ENCODE measurements around the gene MGRN1. TPM values are rescaled to one million over a fixed set of nuclear protein-coding genes. Genes with fewer than 3 reads are reported as not detected.

The MGRN1 gene
- total RNA-seq, 1 experiment from 2014 or later, result 54.6 TPM

- peak overlapping the region; percentile 99 for H3K27ac ChIP-seq (ENCODE audit: low read depth, low read length, poor library complexity, severe bottlenecking)
- intact Hi-C loops (cut with micrococcal nuclease; ENCODE audit: unreplicated experiment), result no loop called here
- BruUV-seq (replicated peaks), result no TSS peak
- H3K27me3 ChIP-seq (replicated peaks; ENCODE audit: insufficient read depth, low read depth, low read length, poor library complexity), result no peaks in the 10 kb centered on the region
- no peak for TF ChIP-seq CTCF (conservative IDR thresholded peaks at IDR 0.05; ENCODE audit: low read depth, low read length)
- TF ChIP-seq EZH2 (IDR thresholded peaks at IDR 0.05; ENCODE audit: borderline replicate concordance, low read depth, low read length, poor library complexity, severe bottlenecking), result no peak
- H3K9me3 ChIP-seq (ENCODE audit: low read depth, low read length, poor library complexity, severe bottlenecking), result no peaks in the 10 kb centered on the region
- DNase-seq (ENCODE audit: low spot score), result peak; percentile 48
- ChIA-PET CTCF (no interaction called here), POLR2A (ENCODE audit: low non-redundant PET) (no interaction called here)
- peaks cover 20% of the 10 kb centered on the region for H3K4me1 ChIP-seq (ENCODE audit: insufficient read depth, low read length, poor library complexity, severe bottlenecking)
- peak overlapping the region; percentile 95 for H3K4me3 ChIP-seq (ENCODE audit: low read depth, low read length, poor library complexity, severe bottlenecking)
- H3K36me3 ChIP-seq (ENCODE audit: insufficient read depth, low read length, poor library complexity, severe bottlenecking), result no peaks in the 10 kb centered on the region
Measured at GRCh38 chr16:4613636-4614570, 10.7 kb upstream of the MGRN1 start.

- peak; percentile 93 for DNase-seq (ENCODE audit: low spot score)
- Histone ChIP-seq H3K4me3 (ENCODE audit: low read depth, low read length, poor library complexity, severe bottlenecking) (peak within 1 kb of the TSS; percentile 95), H3K9me3 (ENCODE audit: low read depth, low read length, poor library complexity, severe bottlenecking) (no peaks in the 10 kb centered on the region), H3K36me3 (ENCODE audit: insufficient read depth, low read length, poor library complexity, severe bottlenecking) (no peaks in the 10 kb centered on the region), H3K4me1 (ENCODE audit: insufficient read depth, low read length, poor library complexity, severe bottlenecking) (peaks cover 20% of the 10 kb centered on the region), H3K27ac (ENCODE audit: low read depth, low read length, poor library complexity, severe bottlenecking) (peak within 1 kb of the TSS; percentile 99), H3K27me3 (replicated peaks; ENCODE audit: insufficient read depth, low read depth, low read length, poor library complexity) (no peaks in the 10 kb centered on the region)
- BruUV-seq (replicated peaks), result no TSS peak
- intact Hi-C loops (cut with micrococcal nuclease; ENCODE audit: unreplicated experiment), result no loop called here
- no peak for TF ChIP-seq EZH2 (IDR thresholded peaks at IDR 0.05; ENCODE audit: borderline replicate concordance, low read depth, low read length, poor library complexity, severe bottlenecking)
- no peak for TF ChIP-seq CTCF (conservative IDR thresholded peaks at IDR 0.05; ENCODE audit: low read depth, low read length)
- CTCF ChIA-PET, result no interaction called here
- POLR2A ChIA-PET (ENCODE audit: low non-redundant PET), result no interaction called here
Measured at GRCh38 chr16:4614571-4615383, 9.8 kb upstream of the MGRN1 start, which contains the start of gene UBALD1. TSS of gene UBALD1 (minus strand) at chr16:4614888. CDS start at chr16:4614797, 91 bp downstream.

GRCh38 chr16:4615384-4616046 lies 9.1 kb upstream of the MGRN1 start:
- ChIA-PET CTCF (interaction anchor here (0.6 to 0.7 kb wide), 3 partner anchors 32 to 288 kb away, joined by 3 to 10 read pairs (median 8); no protein-coding TSS in a partner anchor), POLR2A (ENCODE audit: low non-redundant PET) (interaction anchor here (0.6 to 0.7 kb wide), 3 partner anchors 11 to 747 kb away, joined by 3 to 9 read pairs (median 4); no protein-coding TSS in a partner anchor)
- H3K36me3 ChIP-seq (ENCODE audit: insufficient read depth, low read length, poor library complexity, severe bottlenecking), result no peaks in the 10 kb centered on the region
- H3K27ac ChIP-seq (ENCODE audit: low read depth, low read length, poor library complexity, severe bottlenecking), result peak overlapping the region; percentile 99
- intact Hi-C loops (cut with micrococcal nuclease; ENCODE audit: unreplicated experiment), result no loop called here
- no peak for DNase-seq (ENCODE audit: low spot score)
- peak overlapping the region; percentile 95 for H3K4me3 ChIP-seq (ENCODE audit: low read depth, low read length, poor library complexity, severe bottlenecking)
- H3K9me3 ChIP-seq (ENCODE audit: low read depth, low read length, poor library complexity, severe bottlenecking), result no peaks in the 10 kb centered on the region
- H3K27me3 ChIP-seq (replicated peaks; ENCODE audit: insufficient read depth, low read depth, low read length, poor library complexity), result no peaks in the 10 kb centered on the region
- TF ChIP-seq EZH2 (IDR thresholded peaks at IDR 0.05; ENCODE audit: borderline replicate concordance, low read depth, low read length, poor library complexity, severe bottlenecking) (no peak), CTCF (conservative IDR thresholded peaks at IDR 0.05; ENCODE audit: low read depth, low read length) (no peak)
- no TSS peak for BruUV-seq (replicated peaks)
- H3K4me1 ChIP-seq (ENCODE audit: insufficient read depth, low read length, poor library complexity, severe bottlenecking), result peaks cover 20% of the 10 kb centered on the region
